HG03064 (cell line): ENCODE data around the gene HIC2.
"Not testable (repeated sequence)": the region's sequence is repeated elsewhere in the genome, so short reads cannot be mapped to it uniquely, and the experiment has no call there.

Experiments
- ATAC-seq: cut with Tn5 transposase; IDR thresholded peaks from one replicate; pipeline ENCODE4 v1.9.1; 2021; ENCODE audit warnings: low read depth; ENCODE audit not compliant: unreplicated experiment

HIC2 gene, protein sequence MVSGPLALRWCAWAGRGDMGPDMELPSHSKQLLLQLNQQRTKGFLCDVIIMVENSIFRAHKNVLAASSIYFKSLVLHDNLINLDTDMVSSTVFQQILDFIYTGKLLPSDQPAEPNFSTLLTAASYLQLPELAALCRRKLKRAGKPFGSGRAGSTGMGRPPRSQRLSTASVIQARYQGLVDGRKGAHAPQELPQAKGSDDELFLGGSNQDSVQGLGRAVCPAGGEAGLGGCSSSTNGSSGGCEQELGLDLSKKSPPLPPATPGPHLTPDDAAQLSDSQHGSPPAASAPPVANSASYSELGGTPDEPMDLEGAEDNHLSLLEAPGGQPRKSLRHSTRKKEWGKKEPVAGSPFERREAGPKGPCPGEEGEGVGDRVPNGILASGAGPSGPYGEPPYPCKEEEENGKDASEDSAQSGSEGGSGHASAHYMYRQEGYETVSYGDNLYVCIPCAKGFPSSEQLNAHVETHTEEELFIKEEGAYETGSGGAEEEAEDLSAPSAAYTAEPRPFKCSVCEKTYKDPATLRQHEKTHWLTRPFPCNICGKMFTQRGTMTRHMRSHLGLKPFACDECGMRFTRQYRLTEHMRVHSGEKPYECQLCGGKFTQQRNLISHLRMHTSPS

DNA sequence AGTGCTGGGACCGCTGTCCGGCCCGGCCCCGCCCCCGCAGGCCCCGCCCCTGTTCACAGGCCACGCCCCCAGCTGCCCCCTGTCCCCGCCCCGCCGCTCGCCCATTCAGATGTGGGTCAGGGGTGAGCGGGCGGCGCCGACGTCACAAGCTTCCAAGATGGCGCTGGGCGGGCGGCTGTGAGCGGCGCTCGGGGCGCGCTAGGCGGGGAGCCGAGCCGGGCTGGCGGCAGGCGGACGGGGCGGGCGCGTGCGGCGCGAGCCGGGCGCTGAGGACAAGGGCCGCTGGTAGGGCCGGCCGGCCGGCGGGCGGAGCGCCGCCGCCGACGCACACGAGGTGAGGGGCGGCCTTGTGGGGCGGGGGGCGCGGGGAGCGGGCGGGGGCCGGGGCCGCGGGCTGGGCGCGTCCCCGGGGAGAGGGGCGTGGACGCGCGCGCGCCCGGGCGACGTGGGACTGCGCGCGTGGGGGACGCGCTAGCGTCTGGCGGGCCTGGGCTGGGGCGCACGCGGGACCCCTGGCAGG lies at the start of gene HIC2:
TSS of gene HIC2 (plus strand) at position 145 of the 520 bp plus-strand sequence. CDS start 25,461 bp downstream, outside the sequence.
- peak; percentile 76 for ATAC-seq

DNA sequence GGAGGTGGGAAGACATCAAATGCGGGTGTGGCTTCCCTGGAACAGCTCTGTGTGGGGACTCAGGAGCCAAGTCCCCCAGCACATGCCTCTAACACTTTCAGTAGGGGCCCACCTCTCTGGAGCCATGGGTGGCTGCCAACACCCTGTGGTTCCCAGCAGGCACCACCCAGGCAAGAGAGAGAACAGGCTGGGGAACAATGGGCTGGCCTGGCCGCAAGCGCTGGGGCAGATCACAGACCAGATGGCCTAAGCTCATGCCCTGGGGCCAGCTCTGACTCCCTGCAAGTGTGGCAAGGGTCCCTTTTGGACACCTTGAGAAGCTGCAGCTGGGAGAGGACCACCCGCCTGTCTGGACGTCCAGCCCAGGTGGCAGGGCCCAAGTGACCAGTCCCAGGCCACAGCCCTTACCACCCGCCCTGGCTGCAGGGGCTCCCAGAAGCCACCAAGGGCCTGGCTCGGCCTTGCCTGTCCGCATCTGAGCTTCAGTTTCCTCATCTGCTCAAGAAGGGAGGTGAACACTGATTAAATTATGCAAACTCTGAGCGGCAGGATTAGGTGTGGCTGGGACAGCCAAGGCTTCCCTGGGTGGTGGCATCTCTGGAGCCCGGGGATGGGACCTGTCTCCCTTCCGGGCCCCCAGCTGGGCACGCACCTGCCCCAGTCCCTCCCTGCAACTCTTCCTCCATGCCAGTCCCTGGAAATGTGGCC lies 48.4 kb upstream of the HIC2 start:
- not testable (repeated sequence) for ATAC-seq

DNA sequence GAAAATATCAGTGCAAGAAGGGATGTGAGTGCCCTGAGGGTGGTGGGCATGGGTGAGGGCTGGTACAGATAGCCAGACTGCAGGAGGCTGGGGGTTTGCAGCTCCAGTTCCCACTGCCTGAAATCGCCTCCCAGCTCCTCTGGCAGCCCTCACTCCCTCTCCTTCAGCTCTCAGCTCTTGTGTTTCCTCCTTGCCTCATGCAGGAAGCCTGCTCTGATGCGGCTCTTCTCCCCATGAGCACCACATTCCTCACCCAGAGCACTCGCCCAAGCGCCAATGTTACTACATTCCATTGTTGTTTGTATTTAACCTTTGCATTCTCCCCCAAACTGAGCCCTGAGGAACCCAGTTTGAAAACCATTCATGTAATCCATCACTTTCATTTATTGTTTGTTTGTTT lies 41.3 kb upstream of the HIC2 start:
- ATAC-seq: not testable (repeated sequence)

DNA sequence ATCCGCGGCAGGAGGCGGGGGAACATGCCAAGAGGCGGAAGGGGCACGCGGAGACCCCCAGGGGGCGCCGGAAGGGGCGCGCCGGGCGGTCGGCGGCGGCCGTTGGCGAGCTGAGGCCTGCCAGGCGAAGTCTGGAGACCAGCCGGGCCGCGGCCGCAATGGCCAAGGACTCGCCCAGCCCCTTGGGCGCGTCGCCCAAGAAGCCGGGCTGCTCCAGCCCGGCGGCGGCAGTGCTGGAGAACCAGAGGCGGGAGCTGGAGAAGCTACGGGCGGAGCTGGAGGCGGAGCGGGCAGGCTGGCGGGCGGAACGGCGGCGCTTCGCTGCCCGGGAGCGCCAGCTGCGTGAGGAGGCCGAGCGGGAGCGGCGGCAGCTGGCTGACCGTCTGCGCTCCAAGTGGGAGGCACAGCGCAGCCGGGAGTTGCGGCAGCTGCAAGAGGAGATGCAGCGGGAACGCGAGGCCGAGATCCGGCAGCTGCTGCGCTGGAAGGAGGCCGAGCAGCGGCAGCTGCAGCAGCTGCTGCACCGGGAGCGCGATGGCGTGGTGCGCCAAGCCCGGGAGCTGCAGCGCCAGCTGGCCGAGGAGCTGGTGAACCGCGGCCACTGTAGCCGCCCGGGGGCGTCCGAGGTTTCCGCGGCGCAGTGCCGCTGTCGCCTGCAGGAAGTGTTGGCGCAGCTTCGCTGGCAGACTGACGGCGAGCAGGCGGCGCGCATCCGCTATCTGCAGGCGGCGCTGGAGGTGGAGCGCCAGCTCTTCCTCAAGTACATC lies 33.3 kb upstream of the HIC2 start, which contains the start of gene RIMBP3B:
TSS of gene RIMBP3B (plus strand) at position 51 of the 767 bp plus-strand sequence. CDS start at position 159, 108 bp downstream.
- ATAC-seq: peak; percentile 71

DNA sequence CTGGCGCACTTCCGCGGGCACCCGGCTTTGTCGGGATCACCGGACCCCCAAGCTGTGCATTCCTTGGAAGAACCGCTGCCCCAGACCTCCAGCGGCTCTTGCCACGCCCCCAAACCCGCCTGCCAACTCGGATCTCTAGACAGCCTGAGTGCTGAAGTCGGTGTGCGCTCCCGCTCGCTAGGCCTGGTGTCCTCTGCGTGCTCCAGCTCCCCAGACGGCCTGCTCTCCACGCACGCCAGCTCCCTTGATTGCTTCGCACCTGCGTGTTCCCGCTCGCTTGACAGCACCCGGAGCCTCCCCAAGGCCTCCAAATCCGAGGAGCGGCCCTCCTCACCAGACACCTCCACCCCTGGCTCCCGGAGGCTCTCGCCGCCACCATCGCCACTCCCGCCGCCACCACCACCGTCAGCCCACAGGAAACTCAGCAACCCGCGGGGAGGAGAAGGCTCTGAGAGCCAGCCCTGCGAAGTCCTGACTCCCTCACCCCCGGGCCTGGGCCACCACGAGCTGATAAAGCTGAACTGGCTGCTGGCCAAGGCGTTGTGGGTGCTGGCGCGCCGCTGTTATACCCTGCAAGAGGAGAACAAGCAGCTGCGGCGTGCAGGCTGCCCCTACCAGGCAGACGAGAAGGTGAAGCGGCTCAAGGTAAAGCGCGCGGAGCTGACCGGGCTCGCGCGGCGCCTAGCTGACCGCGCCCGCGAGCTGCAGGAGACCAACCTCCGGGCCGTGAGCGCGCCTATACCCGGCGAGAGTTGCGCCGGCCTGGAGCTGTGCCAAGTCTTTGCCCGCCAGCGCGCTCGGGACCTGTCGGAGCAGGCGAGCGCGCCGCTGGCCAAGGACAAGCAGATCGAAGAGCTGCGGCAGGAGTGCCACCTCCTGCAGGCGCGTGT lies 32.5 kb upstream of the HIC2 start:
- peak; percentile 34 for ATAC-seq

DNA sequence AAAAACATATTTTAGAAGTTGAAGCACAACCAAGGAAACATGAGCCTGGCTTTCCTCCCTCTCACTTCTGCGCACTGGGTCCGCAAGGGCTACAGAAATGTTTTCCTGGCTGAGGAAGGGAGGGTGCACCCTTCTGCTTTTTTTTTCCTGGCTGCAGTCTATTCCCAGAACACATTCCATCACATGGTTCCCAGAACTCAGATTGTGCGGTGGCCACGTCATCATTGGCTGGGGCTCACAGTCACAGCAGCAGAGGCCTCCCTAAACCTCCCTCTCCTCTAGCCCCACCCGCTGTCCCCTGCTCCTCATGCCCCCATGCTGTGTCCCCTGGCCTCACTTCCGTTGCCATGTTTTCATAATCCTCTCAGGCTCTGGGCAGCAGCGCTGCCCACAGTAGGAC lies 27.7 kb upstream of the HIC2 start:
- ATAC-seq: not testable (repeated sequence)

DNA sequence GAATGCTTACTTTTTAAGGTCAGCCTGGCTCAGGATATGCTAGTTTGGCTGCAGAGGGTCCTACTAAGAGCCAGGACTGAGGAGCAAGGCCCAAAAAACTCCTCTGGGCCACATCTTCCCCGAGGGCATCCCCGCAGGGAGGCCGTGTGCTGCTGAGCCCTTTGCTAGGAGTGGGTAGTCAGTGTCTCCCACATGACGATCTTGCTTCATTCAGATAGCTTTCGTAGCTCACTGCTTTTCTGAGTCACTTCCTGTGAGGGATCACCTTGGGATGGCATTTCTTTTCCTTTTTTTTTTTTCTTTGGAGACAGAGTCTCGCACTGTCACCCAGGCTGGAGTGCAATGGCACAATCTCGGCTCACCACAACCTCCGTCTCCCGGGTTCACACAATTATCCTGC lies 27.2 kb upstream of the HIC2 start:
- ATAC-seq: not testable (repeated sequence)

DNA sequence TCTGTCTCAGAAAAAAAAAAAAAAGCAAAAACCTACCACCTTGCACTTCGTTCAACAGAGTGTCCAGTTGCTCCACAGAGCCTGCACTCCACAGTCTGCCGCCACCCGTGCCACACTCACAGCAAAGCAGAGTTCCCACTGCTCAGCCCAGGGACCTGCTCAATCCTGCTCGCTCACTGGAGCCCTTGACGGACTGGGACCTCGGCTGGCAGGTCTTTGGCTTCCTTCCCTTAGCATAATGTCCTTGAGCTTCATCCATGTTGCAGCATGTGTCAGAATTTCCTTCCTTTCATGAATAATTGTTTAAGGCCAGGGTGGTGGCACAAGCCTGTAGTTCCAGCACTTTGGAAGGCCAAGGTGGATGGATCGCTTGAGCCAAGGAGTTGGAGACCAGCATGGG lies 22.6 kb upstream of the HIC2 start:
- ATAC-seq: not testable (repeated sequence)

DNA sequence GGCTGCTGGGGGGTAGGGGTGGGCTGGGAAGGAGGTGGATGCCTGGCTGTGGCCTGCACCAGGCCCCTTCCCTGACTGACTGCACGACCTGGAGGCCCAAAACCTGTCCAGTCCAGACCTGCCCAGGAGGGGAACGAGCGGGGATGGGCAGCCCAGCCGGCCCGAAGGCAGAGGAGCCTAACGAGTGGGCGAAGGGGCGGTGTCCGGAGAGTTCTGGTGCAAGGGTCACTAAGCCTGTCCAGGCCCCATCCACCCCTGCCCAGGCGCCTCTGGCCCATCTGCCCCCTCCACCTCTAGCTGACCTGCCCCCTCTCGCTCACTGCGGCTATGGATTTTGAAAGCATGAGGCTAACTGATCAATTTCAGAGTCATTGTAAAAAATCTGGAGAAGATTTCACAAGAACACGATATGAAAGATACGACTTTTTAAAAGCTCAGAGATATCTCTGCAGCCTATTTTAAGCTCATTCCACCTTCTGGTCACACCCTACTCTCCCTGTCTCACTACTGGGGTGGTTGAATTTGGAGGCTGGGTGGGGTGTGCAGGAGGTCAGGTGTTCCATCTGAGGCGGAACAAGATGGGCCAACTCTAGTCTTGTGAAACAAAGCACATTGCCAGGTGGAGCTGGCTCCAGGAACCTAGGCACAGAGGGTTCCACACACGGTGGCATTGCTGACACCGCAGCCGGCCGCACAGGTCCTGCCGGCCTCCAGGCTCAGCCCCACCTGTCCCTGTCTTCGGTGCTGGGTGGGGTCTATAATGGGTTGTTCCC lies 15.8 kb upstream of the HIC2 start:
- ATAC-seq: not testable (repeated sequence)

DNA sequence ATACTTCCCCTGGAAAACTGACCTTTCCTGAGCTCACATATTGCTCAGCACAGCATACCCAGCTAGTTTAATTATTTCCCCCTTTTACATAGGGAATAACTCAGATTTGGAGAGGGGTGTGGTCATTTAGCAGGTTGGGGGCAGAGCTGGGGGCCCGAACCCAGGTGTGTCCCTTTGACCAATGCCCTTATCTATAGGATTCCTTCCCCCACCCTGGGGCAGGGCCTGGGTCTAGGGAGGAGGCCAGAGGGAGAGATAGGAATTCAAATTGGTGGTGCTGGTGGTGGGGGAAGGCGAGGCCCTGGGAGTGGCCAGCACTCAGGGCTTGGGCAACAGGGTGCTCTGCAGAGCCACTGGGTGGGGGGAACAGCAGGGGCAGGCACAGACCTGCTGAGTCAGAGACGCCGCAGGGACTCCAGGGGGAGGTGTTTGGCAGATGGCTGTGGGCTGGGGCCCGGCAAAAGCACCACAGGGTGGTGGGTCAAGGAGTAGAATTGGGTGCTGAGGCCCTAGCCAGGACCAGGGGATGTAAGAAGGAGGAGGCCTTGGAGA lies 14.3 kb upstream of the HIC2 start:
- not testable (repeated sequence) for ATAC-seq

DNA sequence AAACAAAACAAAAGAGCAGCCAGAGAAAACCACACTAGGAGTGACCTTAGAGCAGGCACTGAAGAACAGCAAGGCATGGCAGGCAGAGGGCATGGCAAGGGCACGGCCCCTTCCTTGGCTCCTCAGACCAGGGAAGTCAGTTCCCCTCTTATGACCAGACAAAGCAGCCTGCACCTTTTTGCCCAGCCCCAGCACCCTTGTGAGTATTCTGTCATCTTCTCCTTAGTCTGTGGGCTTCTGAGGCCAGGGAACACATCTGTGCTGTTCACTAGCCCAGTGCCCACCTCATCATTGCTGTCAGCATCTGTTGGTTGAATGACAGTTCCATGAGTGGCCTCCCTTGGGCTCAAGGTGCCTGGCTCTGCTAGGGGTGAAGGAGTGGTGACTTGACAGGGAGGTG lies 10.0 kb upstream of the HIC2 start:
- not testable (repeated sequence) for ATAC-seq

DNA sequence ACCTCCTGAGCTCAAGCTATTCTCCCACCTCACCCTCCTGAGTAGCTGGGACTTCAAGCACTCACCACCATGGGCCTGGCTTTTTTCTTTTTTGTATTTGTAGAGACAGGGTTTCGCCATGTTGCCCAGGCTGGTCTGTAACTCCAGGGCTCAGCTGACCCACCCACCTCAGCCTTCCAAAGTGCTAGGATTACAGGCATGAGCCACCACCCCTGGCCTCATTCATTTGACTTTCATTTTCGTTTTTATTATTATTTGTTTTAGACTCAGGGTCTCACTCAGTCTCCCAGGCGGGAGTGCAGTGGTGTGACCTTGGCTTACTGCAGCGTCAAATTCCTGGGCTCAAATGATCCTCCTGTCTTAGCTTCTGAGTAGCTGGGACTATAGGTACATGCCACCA lies 9.4 kb upstream of the HIC2 start:
- not testable (repeated sequence) for ATAC-seq

DNA sequence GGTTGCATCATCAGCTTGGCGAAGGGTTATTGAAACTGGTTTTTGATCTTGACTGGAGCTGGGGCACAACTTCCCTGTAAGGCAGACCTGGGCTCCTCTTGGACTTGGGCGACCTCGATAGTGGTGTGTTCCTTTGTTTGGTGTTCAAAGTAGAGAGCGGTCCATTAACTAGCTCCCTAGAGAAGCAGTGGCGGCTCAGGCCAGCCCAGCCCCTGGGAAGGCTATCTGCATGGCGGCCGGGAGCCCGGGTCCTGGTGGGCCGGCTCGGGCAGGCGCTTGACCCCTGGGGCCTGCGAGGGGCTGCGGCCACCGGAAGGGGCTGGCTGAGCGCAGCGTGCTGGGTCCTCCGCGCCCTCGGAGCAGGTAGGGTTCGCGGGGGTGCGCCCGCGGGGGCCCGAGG lies 796 bp upstream of the HIC2 start:
- not testable (repeated sequence) for ATAC-seq

DNA sequence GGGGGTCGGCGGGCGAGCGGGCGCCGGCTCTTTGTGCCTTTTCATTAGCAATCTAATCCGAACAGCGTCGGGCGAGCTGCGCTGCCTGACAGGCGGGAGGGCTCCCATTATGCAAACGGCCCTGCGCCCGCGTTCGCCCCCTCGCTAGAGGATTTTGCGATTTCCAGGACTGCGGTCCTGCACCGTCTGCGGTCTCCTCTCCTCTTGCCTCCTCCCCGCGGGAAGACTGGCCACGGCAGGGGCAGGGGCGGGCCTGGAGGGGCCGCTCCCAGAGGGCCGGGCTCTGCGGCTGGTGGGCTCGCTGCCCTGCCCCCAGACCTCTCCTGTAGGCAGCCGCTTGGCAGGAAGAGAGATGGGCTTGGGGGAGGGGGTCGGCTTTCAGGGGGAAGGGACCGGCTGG lies 682 bp downstream of the HIC2 start:
- ATAC-seq: not testable (repeated sequence)

DNA sequence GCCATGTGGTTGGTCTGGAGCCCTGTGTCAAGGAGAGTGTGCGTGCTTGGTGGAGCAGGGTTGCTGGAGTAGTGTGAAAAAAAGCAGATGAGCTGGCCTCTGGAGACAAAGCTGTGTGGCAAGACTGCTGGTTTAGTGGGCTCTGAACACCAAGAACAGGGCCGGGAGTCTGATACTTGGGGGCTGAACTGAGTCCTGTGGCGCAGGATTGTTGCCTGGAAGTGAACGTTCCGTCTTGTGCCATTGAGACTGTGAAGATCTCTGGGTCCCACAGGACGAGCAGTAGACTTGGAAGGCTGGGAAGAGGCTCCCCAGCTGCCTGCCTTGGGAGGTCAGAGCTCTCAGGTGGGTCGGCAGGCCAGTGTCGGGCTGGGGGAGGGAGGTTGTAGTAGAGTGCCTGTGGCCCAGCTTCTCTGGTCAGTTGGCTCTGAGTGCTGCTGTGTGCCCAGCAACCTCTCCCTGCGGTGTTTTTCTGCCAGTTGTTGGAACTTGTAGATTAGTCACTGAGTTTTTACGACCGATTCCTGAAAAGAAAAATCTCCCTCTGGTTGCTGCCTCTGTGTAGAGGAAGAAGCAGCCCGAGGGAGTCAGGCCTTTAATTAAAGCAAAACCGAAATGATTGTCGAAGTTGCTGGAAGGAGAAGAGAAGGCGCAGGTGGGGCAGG lies 1.9 kb downstream of the HIC2 start:
- ATAC-seq: not testable (repeated sequence)

DNA sequence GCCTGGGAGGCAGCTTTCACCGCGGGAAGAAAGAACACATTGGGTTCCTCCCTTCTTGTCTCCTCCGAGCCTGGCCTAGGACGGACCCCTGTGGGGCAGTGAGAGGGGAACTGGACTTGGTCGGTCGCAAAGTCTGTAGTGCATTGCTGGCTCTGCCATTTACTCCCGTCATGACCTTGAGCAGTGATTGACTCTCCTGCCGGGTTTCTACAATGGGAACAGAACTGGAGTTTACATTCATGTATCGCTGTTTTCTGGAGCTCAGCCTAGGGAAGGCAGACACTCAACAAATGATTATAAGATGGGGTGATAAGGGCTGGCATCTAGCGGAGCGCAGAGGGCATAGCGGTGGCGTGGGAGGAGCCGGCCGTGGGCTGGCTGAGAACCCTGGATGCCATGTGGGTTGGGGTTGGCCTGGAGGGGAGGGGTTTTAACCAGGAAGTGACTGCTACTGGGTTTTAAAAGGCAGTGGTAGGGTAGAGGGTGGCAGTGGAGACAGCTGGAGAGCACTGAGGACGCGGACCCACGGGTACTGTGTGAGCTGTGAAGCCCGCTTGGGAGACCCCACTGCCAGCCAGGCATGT lies 3.1 kb downstream of the HIC2 start:
- ATAC-seq: not testable (repeated sequence)

DNA sequence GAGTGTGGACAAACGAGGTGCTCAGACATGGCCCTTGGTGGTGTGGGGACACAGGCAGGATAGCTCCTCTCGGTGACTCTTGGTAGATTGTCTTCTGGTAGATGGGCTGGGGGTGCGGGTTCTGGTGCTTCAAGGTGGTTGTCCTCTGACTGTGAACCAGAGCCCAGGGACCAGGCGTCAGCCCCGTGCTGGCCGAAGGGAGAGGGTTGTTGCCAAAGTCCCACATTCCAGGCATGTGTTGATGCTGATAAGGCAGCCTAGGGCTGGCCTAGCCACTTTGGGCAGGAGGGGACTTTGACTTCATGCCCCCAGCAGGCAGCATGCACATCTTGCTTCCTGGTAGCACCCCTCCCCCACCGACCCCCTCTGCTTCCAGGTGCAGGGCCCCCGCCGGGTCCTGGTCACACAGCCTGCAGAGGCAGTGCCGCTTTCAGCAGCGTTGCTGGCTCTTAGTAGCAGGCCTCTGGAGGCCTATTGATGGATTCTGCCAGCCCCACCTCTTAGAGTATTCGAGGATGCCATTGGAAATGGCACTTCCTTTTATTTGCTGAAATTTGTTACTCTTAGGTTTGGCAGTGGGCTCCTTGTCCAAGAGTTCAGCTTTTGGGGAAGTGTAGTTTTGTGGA lies 7.0 kb downstream of the HIC2 start:
- ATAC-seq: not testable (repeated sequence)
